HepG2 (cell line): ENCODE results near the gene SLC38A4. TPM values are rescaled to one million over a fixed set of nuclear protein-coding genes. Genes with fewer than 3 reads are reported as not detected.

Experiments used
- ATAC-seq: fragments of 200-7000 bp; cut with Tn5 transposase; 3 replicates; pipeline ENCODE4 v1.9.1; 2020; ENCODE audit warnings: mild to moderate bottlenecking, moderate library complexity
- BruUV-seq: library from RNA; stranded (reverse); fragments of 400-500 nt; replicated peaks from 2 replicates; lab custom pipeline; 2021; lab: Mats Ljungman, UMichigan
- CTCF ChIA-PET: fragments of 300-600 bp; formaldehyde crosslinking; extraction: SDS; loops from one replicate; lab custom pipeline; 2021; ENCODE audit warnings: low total read pairs, inconsistent platforms, low intra/inter-chr PET ratio; lab: Yijun Ruan, JAX
- POLR2A ChIA-PET: fragments of 350-600 bp; sonication (Branson Sonifier 250); formaldehyde crosslinking; loops from one replicate; lab custom pipeline; 2020; ENCODE audit warnings: antibody characterized with exemption, inconsistent platforms; lab: Yijun Ruan, JAX
- DNase-seq: peaks from one replicate; pipeline ENCODE4 v3.0.0-alpha.2; 2015; ENCODE audit warnings: low spot score
- FAIRE-seq: peaks from 3 replicates; lab custom pipeline; 2011; peaks lifted over from hg19 to GRCh38; lab: Jason Lieb, UNC
- H2AFZ ChIP-seq: one replicate; pipeline ENCODE4 v1.6.1; 2011; ENCODE audit warnings: low read length, inconsistent platforms
- H3K27ac ChIP-seq: fragments of 300-600 bp; 3 replicates; pipeline ENCODE4 v1.8.0; 2011; ENCODE audit warnings: mixed run types, mild to moderate bottlenecking, mixed read lengths, low read length, inconsistent platforms; ENCODE audit not compliant: insufficient read depth; ENCODE audit errors: extremely low read length
- H3K27me3 ChIP-seq, 2 experiments: fragments of 200-600 bp in 1 of 2; 2 replicates in 1 of 2; 3 replicates in 1 of 2; pipeline versions ENCODE4 v1.6.0 to v1.8.0; 2011; ENCODE audit warnings: low read length in 2 of 2, mild to moderate bottlenecking in 2 of 2, moderate library complexity in 2 of 2, inconsistent platforms in 1 of 2; ENCODE audit not compliant: insufficient read depth in 2 of 2, control insufficient read depth in 1 of 2
- H3K36me3 ChIP-seq, 2 experiments: fragments of 200-600 bp in 1 of 2; replicated peaks in 1 of 2; 2 replicates in 1 of 2; 3 replicates in 1 of 2; pipeline versions ENCODE4 v1.5.1 to v1.8.0; 2011; ENCODE audit warnings: low read length in 2 of 2, inconsistent platforms in 1 of 2; ENCODE audit not compliant: insufficient read depth in 2 of 2, control insufficient read depth in 1 of 2
- H3K4me1 ChIP-seq: 2 replicates; pipeline ENCODE4 v1.5.1; 2012; ENCODE audit warnings: low read length, inconsistent platforms; ENCODE audit not compliant: insufficient read depth
- H3K4me2 ChIP-seq: 2 replicates; pipeline ENCODE4 v1.6.0; 2011; ENCODE audit warnings: low read depth, low read length, inconsistent platforms
- H3K4me3 ChIP-seq, 3 experiments: fragments of 200-600 bp in 1 of 3; sonication (generic), shearing (Covaris generic) in 1 of 3; replicated peaks in 1 of 3; 2 replicates each; pipeline ENCODE4 v1.5.1; 2011 to 2016; ENCODE audit warnings: low read length in 3 of 3, inconsistent platforms in 2 of 3, low read depth in 2 of 3, mild to moderate bottlenecking in 2 of 3, control low read depth in 1 of 3, mixed read lengths in 1 of 3; ENCODE audit not compliant: insufficient read depth in 1 of 3
- H3K79me2 ChIP-seq: one replicate; pipeline ENCODE4 v1.6.1; 2011; ENCODE audit warnings: low read length, inconsistent platforms; ENCODE audit not compliant: insufficient read depth
- H3K9ac ChIP-seq: 2 replicates; pipeline ENCODE4 v1.6.0; 2011; ENCODE audit warnings: mild to moderate bottlenecking, low read depth, low read length, inconsistent platforms; ENCODE audit not compliant: insufficient read depth
- H3K9me3 ChIP-seq: 2 replicates; pipeline ENCODE4 v1.5.1; 2012; ENCODE audit warnings: mild to moderate bottlenecking, low read length
- H4K20me1 ChIP-seq: 2 replicates; pipeline ENCODE4 v1.6.0; 2011; ENCODE audit warnings: inconsistent platforms, mild to moderate bottlenecking, low read length, moderate library complexity; ENCODE audit not compliant: insufficient read depth
- BHLHE40 ChIP-seq: IDR thresholded peaks from 2 replicates; pipeline ENCODE4 v1.6.1; 2011; ENCODE audit warnings: low read length, improper control_type of control experiment
- EP300 ChIP-seq, 3 experiments: sonication (generic) in 1 of 3; formaldehyde crosslinking in 1 of 3; IDR thresholded peaks; 2 replicates each; pipeline versions ENCODE4 v1.5.1 to v1.6.1; 2011 to 2020; ENCODE audit warnings: low read depth in 2 of 3, low read length in 2 of 3, borderline replicate concordance in 1 of 3, improper control_type of control experiment in 1 of 3, mild to moderate bottlenecking in 1 of 3, missing genetic modification reagents in 1 of 3, moderate library complexity in 1 of 3
- ETV6 ChIP-seq: sonication (generic); formaldehyde crosslinking; conservative IDR thresholded peaks from 2 replicates; pipeline ENCODE4 v1.4.0; 2020; ENCODE audit warnings: missing genetic modification reagents
- HMG20B ChIP-seq: conservative IDR thresholded peaks from 2 replicates; pipeline ENCODE4 v1.6.1; 2016; ENCODE audit warnings: missing genetic modification reagents, missing compliant biosample characterization
- HNRNPLL ChIP-seq: fragments of 200-400 bp; formaldehyde crosslinking; IDR thresholded peaks from 2 replicates; pipeline ENCODE4 v1.6.1; 2017; ENCODE audit warnings: mild to moderate bottlenecking, low read depth, low read length; ENCODE audit not compliant: poor library complexity, severe bottlenecking
- KLF16 ChIP-seq, 2 experiments: sonication (generic) in 1 of 2; formaldehyde crosslinking in 1 of 2; IDR thresholded peaks; 2 replicates each; pipeline versions ENCODE4 v1.6.1 to v1.8.0; 2016 to 2023; ENCODE audit warnings: missing genetic modification reagents in 2 of 2, missing compliant biosample characterization in 1 of 2
- PHF21A ChIP-seq: sonication (generic); formaldehyde crosslinking; IDR thresholded peaks from 2 replicates; pipeline ENCODE4 v1.5.0; 2020; ENCODE audit warnings: mild to moderate bottlenecking, missing genetic modification reagents
- SOX13 ChIP-seq, 3 experiments: fragments of 450-650 bp in 1 of 3; sonication (generic) in 1 of 3; formaldehyde crosslinking in 1 of 3; IDR thresholded peaks in 2 of 3; conservative IDR thresholded peaks in 1 of 3; 2 replicates each; pipeline versions ENCODE4 v1.5.0 to v1.6.1; 2016 to 2020; ENCODE audit warnings: antibody characterized with exemption in 1 of 3, mild to moderate bottlenecking in 1 of 3, missing compliant biosample characterization in 1 of 3, missing genetic modification reagents in 1 of 3, moderate library complexity in 1 of 3
- TAF1 ChIP-seq: sonication (generic); formaldehyde crosslinking; IDR thresholded peaks from 2 replicates; pipeline ENCODE4 v1.4.0; 2020; ENCODE audit warnings: missing genetic modification reagents
- TP53 ChIP-seq: sonication (generic); formaldehyde crosslinking; conservative IDR thresholded peaks from 2 replicates; pipeline ENCODE4 v1.4.0; 2020; ENCODE audit warnings: missing genetic modification reagents
- ZMYM4 ChIP-seq: sonication (generic); formaldehyde crosslinking; IDR thresholded peaks from 2 replicates; pipeline ENCODE4 v1.8.1; 2023; ENCODE audit warnings: mild to moderate bottlenecking, missing genetic modification reagents
- ZNF550 ChIP-seq: sonication (generic); formaldehyde crosslinking; IDR thresholded peaks from 2 replicates; pipeline ENCODE4 v1.4.0; 2020; ENCODE audit warnings: mild to moderate bottlenecking, missing genetic modification reagents, borderline replicate concordance
- ZNF552 ChIP-seq: sonication (generic); formaldehyde crosslinking; IDR thresholded peaks from 2 replicates; pipeline ENCODE4 v1.9.0; 2022; ENCODE audit warnings: missing genetic modification reagents, mild to moderate bottlenecking, borderline replicate concordance
- ZSCAN12 ChIP-seq: sonication (generic); formaldehyde crosslinking; IDR thresholded peaks from 2 replicates; pipeline ENCODE4 v1.9.0; 2021; ENCODE audit warnings: mild to moderate bottlenecking, missing genetic modification reagents
- ZSCAN25 ChIP-seq: sonication (generic); formaldehyde crosslinking; IDR thresholded peaks from 2 replicates; pipeline ENCODE4 v1.8.0; 2022; ENCODE audit warnings: mild to moderate bottlenecking, missing genetic modification reagents
- WGBS: methylation state at CpG from one replicate; pipeline ENCODE4 v1.1.6; 2017; ENCODE audit warnings: low lambda C conversion rate; 5-methylcytosine and 5-hydroxymethylcytosine counted together
- in situ Hi-C: cut with HindIII; loops from 2 replicates; pipeline ENCODE4 v1.10.0; 2017; ENCODE audit warnings: low pct_unique_long_range_greater_than_20kb; ENCODE audit not compliant: extremely low pct_ligation_motif_present
- intact Hi-C: fragments of 100-400 bp; cut with micrococcal nuclease; formaldehyde crosslinking; loops from one replicate; pipeline ENCODE4 v1.10.0; 2022; ENCODE audit not compliant: unreplicated experiment
- polyA plus RNA-seq, 8 experiments: library from polyadenylated mRNA; depleted of rRNA in 3 of 8; stranded (reverse) in 7 of 8; unstranded in 1 of 8; fragments of >200 nt; fragmentation: Illumina TruSeq in 4 of 8; extraction: Trizol in 4 of 8; gene quantifications; 2 replicates each; pipeline versions ENCODE4 v1.2.1 to v1.2.3, GENCODE V29; 2011 to 2016; ENCODE audit warnings: low read depth in 4 of 8, missing spikeins in 1 of 8, mixed read lengths in 1 of 8; ENCODE audit not compliant: insufficient read depth in 1 of 8
- total RNA-seq, 5 experiments: library from RNA; depleted of rRNA; stranded (reverse); fragments of >200 nt; fragmentation: Illumina TruSeq; extraction: Trizol; gene quantifications; 2 replicates each; pipeline ENCODE4 v1.2.3, GENCODE V29; 2016; ENCODE audit warnings: low read depth in 1 of 5
- TF ChIP-seq, protein P1 (sequence below): sonication (generic); formaldehyde crosslinking; IDR thresholded peaks from 2 replicates; pipeline ENCODE4 v1.4.0; 2020; ENCODE audit warnings: mild to moderate bottlenecking, missing genetic modification reagents, borderline replicate concordance
- TF ChIP-seq, protein P2 (sequence below): IDR thresholded peaks from 2 replicates; pipeline ENCODE4 v1.6.1; 2016; ENCODE audit warnings: mild to moderate bottlenecking, missing biosample characterization, missing genetic modification reagents
- TF ChIP-seq, protein P3 (sequence below): sonication (generic); formaldehyde crosslinking; IDR thresholded peaks from 2 replicates; pipeline ENCODE4 v1.5.1; 2020; ENCODE audit warnings: missing genetic modification reagents, mild to moderate bottlenecking, borderline replicate concordance

The SLC38A4 gene
- total and polyA plus RNA-seq, 2 of the 13 experiments (the other 11 are each of a cell fraction or from before 2014, with no cell fraction given) = 3.5 to 5.2 TPM

DNA sequence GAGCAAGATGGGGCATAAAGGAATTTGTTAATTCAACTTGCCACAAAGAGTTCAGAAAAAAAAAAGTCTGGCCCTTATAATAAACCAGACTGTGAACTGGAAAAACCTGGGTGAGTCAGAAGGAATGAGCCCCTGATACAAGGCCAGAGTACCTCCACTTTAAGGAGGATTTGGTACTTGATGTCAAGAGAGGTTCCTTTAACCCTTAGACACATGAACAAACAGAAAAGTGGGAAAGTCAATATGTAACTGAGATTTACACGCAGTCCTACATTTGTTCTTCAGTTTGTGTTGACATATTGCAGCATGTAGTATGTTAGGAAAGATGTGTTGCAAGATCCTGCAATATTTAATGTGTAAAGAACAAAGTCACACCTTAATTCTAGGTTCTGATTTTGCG is 14.2 kb upstream of the SLC38A4 start:
- Histone ChIP-seq H3K36me3 (no peaks in the 10 kb centered on the region), H3K27ac (no peak overlapping the region), H3K4me1 (0 out of 2 replicates have a peak, but pooled peaks cover 9% of the 10 kb centered on the region), H3K4me2 (no peak overlapping the region), H3K27me3 (no peaks in the 10 kb centered on the region; a peak in 1 of 5 replicates), H4K20me1 (no peaks in the 10 kb centered on the region), H3K4me3 (no peak overlapping the region), H3K79me2 (no peaks in the 10 kb centered on the region), H3K9me3 (no peaks in the 10 kb centered on the region), H3K9ac (no peak overlapping the region), H2AFZ (no peak overlapping the region)
- POLR2A ChIA-PET = no interaction called here
- WGBS = 0% methylated on average over 2 of the region's 2 CpGs
- intact Hi-C loops (no loop called here), in situ Hi-C loops (no loop called here)
- DNase-seq = peak; percentile 8
- no peak; the same call in 2 of the 3 replicates for ATAC-seq
- no TSS peak for BruUV-seq
- CTCF ChIA-PET = no interaction called here
- FAIRE-seq = no peak
- TF ChIP-seq PHF21A (no peak), TP53 (no peak), TAF1 (CRISPR knock-in tag) (no peak), ZSCAN12 (CRISPR knock-in tag) (no peak), ZMYM4 (peak; percentile 41; the same call in 1 of the 2 replicates), ZNF550 (CRISPR knock-in tag) (no peak), ZNF552 (CRISPR knock-in tag) (no peak), KLF16 (CRISPR knock-in tag; IDR thresholded peaks at IDR 0.05) (peak in 1 of 2 experiments; percentile 40; a peak in 1 of 4 replicates), EP300 (IDR thresholded peaks at IDR 0.05; ENCODE audit: low read depth in 2 of 2, low read length in 2 of 2) (peak in 1 of 2 experiments; percentile 66; a peak in 1 of 4 replicates), EP300 (CRISPR knock-in tag; IDR thresholded peaks at IDR 0.05; ENCODE audit: borderline replicate concordance) (no peak), ETV6 (CRISPR knock-in tag) (no peak), BHLHE40 (peak; percentile 58; the same call in 1 of the 2 replicates), HNRNPLL (no peak), SOX13 (IDR thresholded peaks at IDR 0.05) (no peak), SOX13 (CRISPR knock-in tag; conservative IDR thresholded peaks at IDR 0.05 in 1 of 2, IDR thresholded peaks at IDR 0.05 in 1 of 2) (peak in 1 of 2 experiments; percentile 35; a peak in 1 of 4 replicates), HMG20B (CRISPR knock-in tag) (peak; percentile 69; the same call in 1 of the 2 replicates), ZSCAN25 (CRISPR knock-in tag) (no peak)
- TF ChIP-seq, protein P1, sequence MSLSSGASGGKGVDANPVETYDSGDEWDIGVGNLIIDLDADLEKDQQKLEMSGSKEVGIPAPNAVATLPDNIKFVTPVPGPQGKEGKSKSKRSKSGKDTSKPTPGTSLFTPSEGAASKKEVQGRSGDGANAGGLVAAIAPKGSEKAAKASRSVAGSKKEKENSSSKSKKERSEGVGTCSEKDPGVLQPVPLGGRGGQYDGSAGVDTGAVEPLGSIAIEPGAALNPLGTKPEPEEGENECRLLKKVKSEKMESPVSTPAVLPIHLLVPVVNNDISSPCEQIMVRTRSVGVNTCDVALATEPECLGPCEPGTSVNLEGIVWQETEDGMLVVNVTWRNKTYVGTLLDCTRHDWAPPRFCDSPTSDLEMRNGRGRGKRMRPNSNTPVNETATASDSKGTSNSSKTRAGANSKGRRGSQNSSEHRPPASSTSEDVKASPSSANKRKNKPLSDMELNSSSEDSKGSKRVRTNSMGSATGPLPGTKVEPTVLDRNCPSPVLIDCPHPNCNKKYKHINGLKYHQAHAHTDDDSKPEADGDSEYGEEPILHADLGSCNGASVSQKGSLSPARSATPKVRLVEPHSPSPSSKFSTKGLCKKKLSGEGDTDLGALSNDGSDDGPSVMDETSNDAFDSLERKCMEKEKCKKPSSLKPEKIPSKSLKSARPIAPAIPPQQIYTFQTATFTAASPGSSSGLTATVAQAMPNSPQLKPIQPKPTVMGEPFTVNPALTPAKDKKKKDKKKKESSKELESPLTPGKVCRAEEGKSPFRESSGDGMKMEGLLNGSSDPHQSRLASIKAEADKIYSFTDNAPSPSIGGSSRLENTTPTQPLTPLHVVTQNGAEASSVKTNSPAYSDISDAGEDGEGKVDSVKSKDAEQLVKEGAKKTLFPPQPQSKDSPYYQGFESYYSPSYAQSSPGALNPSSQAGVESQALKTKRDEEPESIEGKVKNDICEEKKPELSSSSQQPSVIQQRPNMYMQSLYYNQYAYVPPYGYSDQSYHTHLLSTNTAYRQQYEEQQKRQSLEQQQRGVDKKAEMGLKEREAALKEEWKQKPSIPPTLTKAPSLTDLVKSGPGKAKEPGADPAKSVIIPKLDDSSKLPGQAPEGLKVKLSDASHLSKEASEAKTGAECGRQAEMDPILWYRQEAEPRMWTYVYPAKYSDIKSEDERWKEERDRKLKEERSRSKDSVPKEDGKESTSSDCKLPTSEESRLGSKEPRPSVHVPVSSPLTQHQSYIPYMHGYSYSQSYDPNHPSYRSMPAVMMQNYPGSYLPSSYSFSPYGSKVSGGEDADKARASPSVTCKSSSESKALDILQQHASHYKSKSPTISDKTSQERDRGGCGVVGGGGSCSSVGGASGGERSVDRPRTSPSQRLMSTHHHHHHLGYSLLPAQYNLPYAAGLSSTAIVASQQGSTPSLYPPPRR (CRISPR knock-in tag) = peak; percentile 74; the same call in 1 of the 2 replicates
- TF ChIP-seq, protein P2, sequence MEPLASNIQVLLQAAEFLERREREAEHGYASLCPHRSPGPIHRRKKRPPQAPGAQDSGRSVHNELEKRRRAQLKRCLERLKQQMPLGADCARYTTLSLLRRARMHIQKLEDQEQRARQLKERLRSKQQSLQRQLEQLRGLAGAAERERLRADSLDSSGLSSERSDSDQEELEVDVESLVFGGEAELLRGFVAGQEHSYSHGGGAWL (CRISPR knock-in tag) = no peak
- TF ChIP-seq, protein P3, sequence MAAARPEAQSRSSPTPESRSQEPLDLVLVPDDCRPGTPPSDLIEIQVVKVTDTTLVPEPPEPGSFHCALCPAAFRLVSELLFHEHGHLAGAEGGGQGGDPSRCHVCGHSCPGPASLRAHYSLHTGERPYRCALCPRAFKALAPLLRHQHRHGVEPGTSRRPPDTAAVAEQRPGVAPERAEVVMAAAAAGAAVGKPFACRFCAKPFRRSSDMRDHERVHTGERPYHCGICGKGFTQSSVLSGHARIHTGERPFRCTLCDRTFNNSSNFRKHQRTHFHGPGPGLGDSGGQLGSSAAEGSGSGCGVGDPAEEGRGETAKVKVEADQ (CRISPR knock-in tag) = no peak
